Epithelial cell of esophagus (primary cell): ENCODE results near the gene PARN.
"Not testable (repeated sequence)": the region's sequence is repeated elsewhere in the genome, so short reads cannot be mapped to it uniquely, and the experiment has no call there.

Experiments used
- DNase-seq: peaks from one replicate; pipeline ENCODE4 v3.0.0; 2010; ENCODE audit warnings: low read depth
- H3K4me3 ChIP-seq: 2 replicates; pipeline ENCODE4 v1.5.1; 2011; ENCODE audit warnings: mild to moderate bottlenecking, low read length, control low read depth
- CTCF ChIP-seq: IDR thresholded peaks from 2 replicates; pipeline ENCODE4 v1.5.1; 2011; ENCODE audit warnings: low read depth, mild to moderate bottlenecking, low read length, control low read depth, inconsistent platforms; ENCODE audit not compliant: insufficient read depth; ENCODE audit errors: missing control alignments

PARN gene

GRCh38 chr16:14400285-14400977 is 229.6 kb downstream of the PARN start:
- TF ChIP-seq CTCF: no peak
- peak; percentile 27 for DNase-seq
- no peak overlapping the region for H3K4me3 ChIP-seq

GRCh38 chr16:14399378-14400284 is 230.4 kb downstream of the PARN start:
- TF ChIP-seq CTCF: no peak
- H3K4me3 ChIP-seq: no peak overlapping the region
- DNase-seq: peak; percentile 67

- peak; percentile 94 for DNase-seq
- no peak overlapping the region for H3K4me3 ChIP-seq
These were observed 231.9 kb downstream of the PARN start for GRCh38 chr16:14398014-14398717.

GRCh38 chr16:14395710-14396304 is 234.3 kb downstream of the PARN start:
- H3K4me3 ChIP-seq, DNase-seq: not testable (repeated sequence)

More at GRCh38 chr16:14398014-14398717, 231.9 kb downstream of the PARN start:
- no peak for TF ChIP-seq CTCF

GRCh38 chr16:14394834-14395233 is 235.2 kb downstream of the PARN start:
- no peak overlapping the region for H3K4me3 ChIP-seq
- DNase-seq: no peak
- no peak for TF ChIP-seq CTCF

- TF ChIP-seq CTCF: no peak
- no peak for DNase-seq
- no peak overlapping the region for H3K4me3 ChIP-seq
These were observed 237.1 kb downstream of the PARN start for GRCh38 chr16:14392960-14393359.

GRCh38 chr16:14389359-14389758 is 240.7 kb downstream of the PARN start:
- no peak overlapping the region for H3K4me3 ChIP-seq
- peak; percentile 73 for DNase-seq
- TF ChIP-seq CTCF: no peak
